ENCODE measurements around the gene PRDM15. TPM values are rescaled to one million over a fixed set of nuclear protein-coding genes. Genes with fewer than 3 reads are reported as not detected.

The PRDM15 gene
- total RNA-seq, 1 experiment from 2014 or later, result 16.7 TPM

DNA sequence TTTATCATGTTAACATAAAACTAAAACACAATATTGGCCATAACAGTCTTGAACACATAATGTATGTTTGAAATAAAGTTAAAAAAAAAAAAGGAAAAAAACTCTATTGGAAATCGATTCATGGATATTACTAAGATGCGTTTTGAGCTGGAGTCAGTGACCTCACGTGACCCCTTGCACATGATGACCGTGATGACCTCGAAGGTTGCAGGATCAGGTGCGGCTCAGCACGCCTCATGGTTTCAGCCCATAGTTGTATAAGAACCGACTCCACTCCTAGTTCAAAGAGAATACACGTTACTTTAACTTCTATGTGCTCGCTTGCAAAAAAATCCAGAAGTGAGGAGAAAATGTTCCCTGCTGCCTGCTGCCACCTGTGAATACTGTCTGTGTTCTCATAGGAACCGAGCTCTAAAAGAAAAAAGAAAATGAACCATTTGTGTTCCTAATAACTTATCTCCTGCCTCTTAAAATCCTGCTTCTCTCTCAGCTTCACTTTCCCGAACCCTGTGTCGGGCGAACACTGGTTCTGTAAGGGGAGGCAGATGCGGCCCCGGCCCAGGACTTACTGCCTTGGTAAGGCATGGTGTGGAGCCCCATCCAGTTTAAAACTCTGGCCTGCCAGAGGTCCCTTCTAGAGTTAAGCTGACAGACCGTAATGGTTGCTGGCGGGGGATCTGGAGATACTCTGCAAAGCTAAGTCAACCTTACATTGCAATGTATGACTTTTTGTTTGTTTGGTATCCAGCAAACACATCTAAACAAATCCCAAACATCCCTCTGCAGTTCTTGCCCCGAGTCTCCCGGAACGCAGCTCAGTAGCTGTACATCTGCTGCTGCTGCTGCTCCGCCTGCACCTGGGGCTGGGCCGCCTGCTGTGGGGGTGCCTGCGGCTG is 78.5 kb downstream of the PRDM15 start:
- Histone ChIP-seq H3K27me3 (replicated peaks; ENCODE audit: insufficient read depth, low read depth, low read length, poor library complexity) (no peaks in the 10 kb centered on the region), H3K36me3 (ENCODE audit: insufficient read depth, low read length, poor library complexity, severe bottlenecking) (peaks cover 22% of the 10 kb centered on the region), H3K4me3 (ENCODE audit: low read depth, low read length, poor library complexity, severe bottlenecking) (no peak overlapping the region), H3K4me1 (ENCODE audit: insufficient read depth, low read length, poor library complexity, severe bottlenecking) (peaks cover 10% of the 10 kb centered on the region), H3K9me3 (ENCODE audit: low read depth, low read length, poor library complexity, severe bottlenecking) (no peaks in the 10 kb centered on the region), H3K27ac (ENCODE audit: low read depth, low read length, poor library complexity, severe bottlenecking) (no peak overlapping the region)
- ChIA-PET POLR2A (ENCODE audit: low non-redundant PET) (interaction anchor here (0.6 kb wide), 1 partner anchor 14 kb away, joined by 3 read pairs; no protein-coding TSS in a partner anchor), CTCF (no interaction called here)
- no peak for DNase-seq (ENCODE audit: low spot score)
- TF ChIP-seq, protein P1, sequence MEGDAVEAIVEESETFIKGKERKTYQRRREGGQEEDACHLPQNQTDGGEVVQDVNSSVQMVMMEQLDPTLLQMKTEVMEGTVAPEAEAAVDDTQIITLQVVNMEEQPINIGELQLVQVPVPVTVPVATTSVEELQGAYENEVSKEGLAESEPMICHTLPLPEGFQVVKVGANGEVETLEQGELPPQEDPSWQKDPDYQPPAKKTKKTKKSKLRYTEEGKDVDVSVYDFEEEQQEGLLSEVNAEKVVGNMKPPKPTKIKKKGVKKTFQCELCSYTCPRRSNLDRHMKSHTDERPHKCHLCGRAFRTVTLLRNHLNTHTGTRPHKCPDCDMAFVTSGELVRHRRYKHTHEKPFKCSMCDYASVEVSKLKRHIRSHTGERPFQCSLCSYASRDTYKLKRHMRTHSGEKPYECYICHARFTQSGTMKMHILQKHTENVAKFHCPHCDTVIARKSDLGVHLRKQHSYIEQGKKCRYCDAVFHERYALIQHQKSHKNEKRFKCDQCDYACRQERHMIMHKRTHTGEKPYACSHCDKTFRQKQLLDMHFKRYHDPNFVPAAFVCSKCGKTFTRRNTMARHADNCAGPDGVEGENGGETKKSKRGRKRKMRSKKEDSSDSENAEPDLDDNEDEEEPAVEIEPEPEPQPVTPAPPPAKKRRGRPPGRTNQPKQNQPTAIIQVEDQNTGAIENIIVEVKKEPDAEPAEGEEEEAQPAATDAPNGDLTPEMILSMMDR (conservative IDR thresholded peaks at IDR 0.05; ENCODE audit: low read depth, low read length), result no peak
- no peak for TF ChIP-seq EZH2 (IDR thresholded peaks at IDR 0.05; ENCODE audit: borderline replicate concordance, low read depth, low read length, poor library complexity, severe bottlenecking)
- BruUV-seq (replicated peaks), result no TSS peak
- intact Hi-C loops (cut with micrococcal nuclease; ENCODE audit: unreplicated experiment), result no loop called here

DNA sequence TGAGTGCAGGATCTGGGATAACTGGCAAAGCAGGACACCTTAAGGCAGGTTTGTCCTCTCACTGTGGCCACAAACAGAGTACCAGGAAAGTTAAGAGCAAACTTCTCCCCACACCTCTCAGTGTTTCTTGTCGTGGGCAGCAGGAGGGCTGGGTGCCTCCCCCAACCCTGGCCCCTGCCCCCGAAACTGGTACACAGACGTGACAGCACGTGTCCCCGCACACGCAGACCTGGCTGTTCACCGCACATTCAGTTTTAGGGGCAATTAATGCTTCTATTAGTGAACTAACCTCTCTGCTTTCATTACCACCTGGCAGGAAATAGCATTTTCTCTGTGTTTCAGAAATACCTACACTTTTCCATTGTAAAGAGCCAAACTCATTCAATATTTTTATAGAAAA is 79.4 kb downstream of the PRDM15 start:
- Histone ChIP-seq H3K9me3 (ENCODE audit: low read depth, low read length, poor library complexity, severe bottlenecking) (no peaks in the 10 kb centered on the region), H3K27me3 (replicated peaks; ENCODE audit: insufficient read depth, low read depth, low read length, poor library complexity) (no peaks in the 10 kb centered on the region), H3K27ac (ENCODE audit: low read depth, low read length, poor library complexity, severe bottlenecking) (no peak overlapping the region), H3K4me1 (ENCODE audit: insufficient read depth, low read length, poor library complexity, severe bottlenecking) (peaks cover 10% of the 10 kb centered on the region), H3K36me3 (ENCODE audit: insufficient read depth, low read length, poor library complexity, severe bottlenecking) (peaks cover 22% of the 10 kb centered on the region), H3K4me3 (ENCODE audit: low read depth, low read length, poor library complexity, severe bottlenecking) (no peak overlapping the region)
- ChIA-PET CTCF (no interaction called here), POLR2A (ENCODE audit: low non-redundant PET) (no interaction called here)
- intact Hi-C loops (cut with micrococcal nuclease; ENCODE audit: unreplicated experiment), result no loop called here
- TF ChIP-seq EZH2 (IDR thresholded peaks at IDR 0.05; ENCODE audit: borderline replicate concordance, low read depth, low read length, poor library complexity, severe bottlenecking), result no peak
- TF ChIP-seq, protein P1 (conservative IDR thresholded peaks at IDR 0.05; ENCODE audit: low read depth, low read length), result no peak
- no TSS peak for BruUV-seq (replicated peaks)
- no peak for DNase-seq (ENCODE audit: low spot score)

DNA sequence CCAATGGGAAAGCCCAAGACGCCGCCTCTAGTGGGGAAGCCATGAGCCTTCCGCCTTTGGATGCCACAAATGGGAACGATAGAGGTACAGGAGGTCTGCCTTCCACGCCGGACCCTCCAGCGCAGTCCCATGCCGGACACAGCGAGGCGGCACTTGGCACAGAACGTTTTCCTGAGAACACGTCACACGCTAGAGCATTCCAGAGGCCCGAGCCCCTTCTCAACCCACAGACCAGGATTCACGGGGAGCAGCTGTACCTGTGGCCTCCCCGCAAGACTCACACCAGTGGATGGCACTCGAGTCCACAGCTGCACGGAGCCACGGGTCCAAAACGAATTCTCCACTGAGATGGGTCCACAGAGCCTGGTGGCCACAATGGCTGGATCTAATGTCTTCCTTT is 80.8 kb downstream of the PRDM15 start:
- no peak for DNase-seq (ENCODE audit: low spot score)
- POLR2A ChIA-PET (ENCODE audit: low non-redundant PET), result no interaction called here
- no TSS peak for BruUV-seq (replicated peaks)

More for the DNA sequence above, 80.8 kb downstream of the PRDM15 start:
- Histone ChIP-seq H3K4me3 (ENCODE audit: low read depth, low read length, poor library complexity, severe bottlenecking) (no peak overlapping the region), H3K36me3 (ENCODE audit: insufficient read depth, low read length, poor library complexity, severe bottlenecking) (peaks cover 22% of the 10 kb centered on the region), H3K27me3 (replicated peaks; ENCODE audit: insufficient read depth, low read depth, low read length, poor library complexity) (no peaks in the 10 kb centered on the region), H3K9me3 (ENCODE audit: low read depth, low read length, poor library complexity, severe bottlenecking) (no peaks in the 10 kb centered on the region), H3K27ac (ENCODE audit: low read depth, low read length, poor library complexity, severe bottlenecking) (no peak overlapping the region), H3K4me1 (ENCODE audit: insufficient read depth, low read length, poor library complexity, severe bottlenecking) (peaks cover 7% of the 10 kb centered on the region)
- TF ChIP-seq EZH2 (IDR thresholded peaks at IDR 0.05; ENCODE audit: borderline replicate concordance, low read depth, low read length, poor library complexity, severe bottlenecking), result no peak
- TF ChIP-seq, protein P1 (conservative IDR thresholded peaks at IDR 0.05; ENCODE audit: low read depth, low read length), result no peak
- intact Hi-C loops (cut with micrococcal nuclease; ENCODE audit: unreplicated experiment), result no loop called here
- CTCF ChIA-PET, result no interaction called here

All from A673 (cell line).